ENCODE results near the gene RNF123. TPM values are rescaled to one million over a fixed set of nuclear protein-coding genes. Genes with fewer than 3 reads are reported as not detected.

Gene RNF123
- total RNA-seq, 4 donors from 2014 or later: 34.6 to 99.5 (median 52.1) TPM

DNA sequence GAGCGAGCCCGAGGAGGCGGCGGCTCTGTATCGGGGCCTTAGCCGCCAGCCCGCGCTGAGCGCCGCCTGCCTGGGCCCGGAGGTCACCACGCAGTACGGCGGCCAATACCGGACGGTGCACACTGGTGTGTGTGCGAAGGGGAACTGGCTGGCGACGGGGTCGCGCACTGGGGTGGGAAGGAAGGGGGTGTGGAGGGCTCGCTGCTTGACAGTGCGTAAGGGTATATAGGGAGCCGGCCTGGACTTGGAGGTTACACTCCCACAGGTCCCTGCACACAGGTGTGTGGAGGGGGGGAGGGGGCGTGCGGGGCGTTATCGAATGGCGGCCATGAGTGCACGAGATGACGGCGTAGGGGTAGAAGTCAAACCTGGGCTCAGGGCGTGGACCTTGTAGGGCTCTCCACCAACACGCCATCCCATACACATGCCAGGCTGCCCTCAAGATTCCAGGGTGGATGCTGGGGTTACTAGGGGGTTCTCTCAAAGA lies 14.8 kb upstream of the RNF123 start:
- in situ Hi-C loops (cut with MboI; ENCODE audit: low pct_ligation_motif_present in 1 of 4, low pct_unique_long_range_greater_than_20kb in 1 of 4, low sequenced_read_pairs in 3 of 4): loop anchor here in 3 of 4 donors (5.0 to 10.0 kb wide), 3 partner anchors 130 to 140 kb away; no protein-coding TSS in a partner anchor
- peaks cover 0 to 26% (median 3%) of the 10 kb centered on the region in 4 donors for H3K36me3 ChIP-seq
- no peaks in the 10 kb centered on the region for H3K9me3 ChIP-seq
- H3K4me3 ChIP-seq: peak overlapping the region; percentile 60 to 90 (median 88)
- intact Hi-C loops (cut with DNase I; ENCODE audit: low total_unique reads): loop anchor here (5.0 kb wide), 1 partner anchor 132 kb away; no protein-coding TSS in a partner anchor
- 3% methylated on average over 32 of the region's 34 CpGs; no CpG with 5 or more reads in 1 of the 2 donors for WGBS, 2 donors (ENCODE audit: low coverage in 1 of 2)
- H3K27ac ChIP-seq: peak overlapping the region; percentile 91 to 96 (median 92)
- H3K27me3 ChIP-seq: no peaks in the 10 kb centered on the region
- peak; percentile 38 for DNase-seq
- H3K4me1 ChIP-seq: peaks cover 9 to 16% (median 12%) of the 10 kb centered on the region in 4 donors
- TF ChIP-seq POLR2A (IDR thresholded peaks at IDR 0.05) (no peak), EP300 (IDR thresholded peaks at IDR 0.05; ENCODE audit: low read depth) (no peak), POLR2AphosphoS5 (IDR thresholded peaks at IDR 0.05) (no peak)
- TF ChIP-seq, protein P1, sequence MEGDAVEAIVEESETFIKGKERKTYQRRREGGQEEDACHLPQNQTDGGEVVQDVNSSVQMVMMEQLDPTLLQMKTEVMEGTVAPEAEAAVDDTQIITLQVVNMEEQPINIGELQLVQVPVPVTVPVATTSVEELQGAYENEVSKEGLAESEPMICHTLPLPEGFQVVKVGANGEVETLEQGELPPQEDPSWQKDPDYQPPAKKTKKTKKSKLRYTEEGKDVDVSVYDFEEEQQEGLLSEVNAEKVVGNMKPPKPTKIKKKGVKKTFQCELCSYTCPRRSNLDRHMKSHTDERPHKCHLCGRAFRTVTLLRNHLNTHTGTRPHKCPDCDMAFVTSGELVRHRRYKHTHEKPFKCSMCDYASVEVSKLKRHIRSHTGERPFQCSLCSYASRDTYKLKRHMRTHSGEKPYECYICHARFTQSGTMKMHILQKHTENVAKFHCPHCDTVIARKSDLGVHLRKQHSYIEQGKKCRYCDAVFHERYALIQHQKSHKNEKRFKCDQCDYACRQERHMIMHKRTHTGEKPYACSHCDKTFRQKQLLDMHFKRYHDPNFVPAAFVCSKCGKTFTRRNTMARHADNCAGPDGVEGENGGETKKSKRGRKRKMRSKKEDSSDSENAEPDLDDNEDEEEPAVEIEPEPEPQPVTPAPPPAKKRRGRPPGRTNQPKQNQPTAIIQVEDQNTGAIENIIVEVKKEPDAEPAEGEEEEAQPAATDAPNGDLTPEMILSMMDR (IDR thresholded peaks at IDR 0.05): no peak

- no peak for TF ChIP-seq EP300 (IDR thresholded peaks at IDR 0.05; ENCODE audit: low read depth)
- TF ChIP-seq POLR2A (IDR thresholded peaks at IDR 0.05): no peak
- TF ChIP-seq, protein P1 (IDR thresholded peaks at IDR 0.05): no peak
- no peak for TF ChIP-seq POLR2AphosphoS5 (IDR thresholded peaks at IDR 0.05)
- H3K27me3 ChIP-seq: no peaks in the 10 kb centered on the region
- intact Hi-C loops (cut with DNase I; ENCODE audit: low total_unique reads): no loop called here
- in situ Hi-C loops (cut with MboI; ENCODE audit: low pct_ligation_motif_present in 1 of 4, low pct_unique_long_range_greater_than_20kb in 1 of 4, low sequenced_read_pairs in 3 of 4): loop anchor here in 2 of 4 donors (10.0 kb wide), 2 partner anchors 131 to 141 kb away; no protein-coding TSS in a partner anchor
- H3K27ac ChIP-seq: no peak overlapping the region
- DNase-seq: no peak
- H3K36me3 ChIP-seq: peaks cover 0 to 40% (median 4%) of the 10 kb centered on the region in 4 donors
- H3K4me1 ChIP-seq: peaks cover 9 to 16% (median 12%) of the 10 kb centered on the region in 4 donors
- H3K4me3 ChIP-seq: no peak overlapping the region
- H3K9me3 ChIP-seq: no peaks in the 10 kb centered on the region
- 91% methylated on average over 10 of the region's 11 CpGs; no CpG with 5 or more reads in 1 of the 2 donors for WGBS, 2 donors (ENCODE audit: low coverage in 1 of 2)
Measured at GRCh38 chr3:49675912-49676311, 13.4 kb upstream of the RNF123 start.

DNA sequence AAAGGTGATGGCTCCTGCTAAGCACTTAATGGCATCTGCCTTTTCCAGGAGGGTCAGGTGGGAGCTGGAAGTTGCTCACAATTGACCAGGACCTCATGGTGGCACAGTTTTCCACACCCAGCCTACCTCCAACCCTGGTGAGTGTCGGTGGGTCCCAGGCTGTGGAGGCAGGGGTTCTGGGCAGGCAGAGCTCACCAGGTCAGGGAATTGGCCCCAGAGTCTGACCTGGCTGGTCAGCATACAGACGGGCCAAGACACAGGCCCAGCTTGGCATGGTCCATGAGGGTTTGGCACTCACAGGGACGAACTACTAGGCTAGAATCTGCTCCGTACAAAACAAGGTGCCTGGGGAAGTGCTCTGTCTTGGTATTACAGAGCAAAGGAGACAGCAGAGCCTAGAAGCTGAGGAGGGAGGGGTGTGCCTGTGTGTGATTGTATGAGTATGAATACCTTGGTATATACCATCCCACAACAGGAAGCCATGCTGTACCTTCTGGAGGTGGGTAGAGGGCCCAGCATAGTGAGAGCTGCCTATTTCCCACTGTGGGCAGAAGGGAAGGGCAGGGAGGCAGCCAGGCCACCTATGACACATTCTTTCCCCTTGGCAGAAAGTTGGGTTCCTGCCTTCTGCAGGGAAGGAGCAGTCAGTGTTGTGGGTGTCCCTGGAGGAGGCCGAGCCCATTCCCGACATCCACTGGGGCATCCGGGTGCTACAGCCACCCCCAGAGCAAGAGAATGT lies 8.7 kb upstream of the RNF123 start:
- intact Hi-C loops (cut with DNase I; ENCODE audit: low total_unique reads) (no loop called here), in situ Hi-C loops (cut with MboI; ENCODE audit: low pct_ligation_motif_present in 1 of 4, low pct_unique_long_range_greater_than_20kb in 1 of 4, low sequenced_read_pairs in 3 of 4) (no loop called here)
- peaks cover 0 to 67% (median 11%) of the 10 kb centered on the region in 4 donors for H3K36me3 ChIP-seq
- no peak overlapping the region for H3K4me3 ChIP-seq
- no peak for TF ChIP-seq POLR2A (IDR thresholded peaks at IDR 0.05)
- TF ChIP-seq, protein P1 (IDR thresholded peaks at IDR 0.05): no peak
- TF ChIP-seq EP300 (IDR thresholded peaks at IDR 0.05; ENCODE audit: low read depth): no peak
- no peak for TF ChIP-seq POLR2AphosphoS5 (IDR thresholded peaks at IDR 0.05)
- 89 to 90% methylated on average over 2 to 5 of the region's 7 CpGs for WGBS, 2 donors (ENCODE audit: low coverage in 1 of 2)
- no peaks in the 10 kb centered on the region for H3K27me3 ChIP-seq
- peaks cover 0 to under 1% (median 0%) of the 10 kb centered on the region in 4 donors for H3K4me1 ChIP-seq
- no peak for DNase-seq
- H3K9me3 ChIP-seq: no peaks in the 10 kb centered on the region
- H3K27ac ChIP-seq: no peak overlapping the region

GRCh38 chr3:49681232-49681522 lies 8.2 kb upstream of the RNF123 start:
- TF ChIP-seq, protein P1 (IDR thresholded peaks at IDR 0.05): no peak
- TF ChIP-seq EP300 (IDR thresholded peaks at IDR 0.05; ENCODE audit: low read depth) (no peak), POLR2A (IDR thresholded peaks at IDR 0.05) (no peak), POLR2AphosphoS5 (IDR thresholded peaks at IDR 0.05) (no peak)

More at GRCh38 chr3:49681232-49681522, 8.2 kb upstream of the RNF123 start:
- in situ Hi-C loops (cut with MboI; ENCODE audit: low pct_ligation_motif_present in 1 of 4, low pct_unique_long_range_greater_than_20kb in 1 of 4, low sequenced_read_pairs in 3 of 4): no loop called here
- DNase-seq: no peak
- no peak overlapping the region for H3K4me3 ChIP-seq
- intact Hi-C loops (cut with DNase I; ENCODE audit: low total_unique reads): no loop called here
- H3K4me1 ChIP-seq: peaks cover 0 to 5% (median 0%) of the 10 kb centered on the region in 4 donors
- peaks cover 0 to 67% (median 11%) of the 10 kb centered on the region in 4 donors for H3K36me3 ChIP-seq
- WGBS, 2 donors (ENCODE audit: low coverage in 1 of 2): 93% methylated on average over 2 of the region's 2 CpGs; no CpG with 5 or more reads in 1 of the 2 donors
- no peaks in the 10 kb centered on the region for H3K27me3 ChIP-seq
- H3K9me3 ChIP-seq: no peaks in the 10 kb centered on the region
- H3K27ac ChIP-seq: no peak overlapping the region

All from transverse colon (tissue), 4 donors.